GM23338 (cell line): ENCODE data around the gene SELENOM. TPM values are rescaled to one million over a fixed set of nuclear protein-coding genes. Genes with fewer than 3 reads are reported as not detected.

Source experiments
- ATAC-seq: fragments of 200-7000 bp; cut with Tn5 transposase; 3 replicates; pipeline ENCODE4 v1.9.1; 2020
- DNase-seq: peaks from one replicate; pipeline ENCODE4 v3.0.0-alpha.2; 2015; ENCODE audit warnings: low spot score
- H2AFZ ChIP-seq: fragments of 200-600 bp; sonication (generic); 2 replicates; pipeline ENCODE4 v1.8.0; 2016; ENCODE audit warnings: antibody characterized with exemption, mild to moderate bottlenecking, moderate library complexity
- H3F3A ChIP-seq: fragments of 200-600 bp; sonication (generic); replicated peaks from 2 replicates; pipeline ENCODE4 v1.8.0; 2017; ENCODE audit warnings: antibody characterized with exemption, mixed run types, low read depth
- H3K27ac ChIP-seq: fragments of 200-600 bp; sonication (generic); 2 replicates; pipeline ENCODE4 v1.6.1; 2016; ENCODE audit warnings: low read depth
- H3K27me3 ChIP-seq: fragments of 200-600 bp; sonication (generic); 2 replicates; pipeline ENCODE4 v1.8.0; 2016; ENCODE audit warnings: mild to moderate bottlenecking, mixed run types, moderate library complexity; ENCODE audit not compliant: insufficient read depth
- H3K36me3 ChIP-seq: fragments of 200-600 bp; sonication (generic); 2 replicates; pipeline ENCODE4 v1.8.0; 2016; ENCODE audit warnings: mild to moderate bottlenecking; ENCODE audit not compliant: insufficient read depth
- H3K4me1 ChIP-seq: fragments of 200-600 bp; sonication (generic); 2 replicates; pipeline ENCODE4 v1.8.0; 2016; ENCODE audit warnings: mild to moderate bottlenecking, moderate library complexity; ENCODE audit not compliant: insufficient read depth
- H3K4me2 ChIP-seq: fragments of 200-600 bp; sonication (generic); 2 replicates; pipeline ENCODE4 v1.7.1; 2017; ENCODE audit warnings: mixed run types
- H3K4me3 ChIP-seq: fragments of 200-600 bp; sonication (generic); 2 replicates; pipeline ENCODE4 v1.6.1; 2016; ENCODE audit warnings: mixed run types
- H3K79me2 ChIP-seq: fragments of 200-600 bp; sonication (generic); replicated peaks from 2 replicates; pipeline ENCODE4 v1.8.0; 2017; ENCODE audit warnings: mild to moderate bottlenecking; ENCODE audit not compliant: insufficient read depth
- H3K9me2 ChIP-seq: fragments of 200-600 bp; sonication (generic); 2 replicates; pipeline ENCODE4 v1.8.0; 2017; ENCODE audit not compliant: insufficient read depth
- H4K20me1 ChIP-seq: fragments of 200-600 bp; sonication (generic); replicated peaks from 2 replicates; pipeline ENCODE4 v1.8.0; 2017; ENCODE audit warnings: mild to moderate bottlenecking; ENCODE audit not compliant: insufficient read depth
- H3K27ac Mint-ChIP-seq: 2 replicates; pipeline ENCODE4 v1.8.0; 2020; ENCODE audit warnings: inconsistent platforms, mild to moderate bottlenecking, moderate library complexity, mixed read lengths
- H3K27me3 Mint-ChIP-seq: 3 replicates; pipeline ENCODE4 v1.8.0; 2022; ENCODE audit warnings: low read depth, mild to moderate bottlenecking, moderate library complexity, mixed read lengths, inconsistent platforms; ENCODE audit not compliant: insufficient read depth, poor library complexity
- H3K36me3 Mint-ChIP-seq: 3 replicates; pipeline ENCODE4 v1.8.0; 2021; ENCODE audit warnings: low read depth, mild to moderate bottlenecking, inconsistent platforms, moderate library complexity, mixed read lengths
- H3K4me1 Mint-ChIP-seq: 3 replicates; pipeline ENCODE4 v1.8.0; 2020; ENCODE audit warnings: mild to moderate bottlenecking, inconsistent platforms, mixed read lengths
- H3K4me3 Mint-ChIP-seq: 3 replicates; pipeline ENCODE4 v1.8.0; 2021; ENCODE audit warnings: moderate library complexity, mild to moderate bottlenecking, inconsistent platforms, mixed read lengths
- H3K9me3 Mint-ChIP-seq: 3 replicates; pipeline ENCODE4 v1.8.0; 2020; ENCODE audit warnings: moderate library complexity, mild to moderate bottlenecking, inconsistent platforms, mixed read lengths
- CREB1 ChIP-seq: fragments of 250-450 bp; sonication (Bioruptor Pico); IDR thresholded peaks from 2 replicates; pipeline ENCODE4 v1.5.0; 2020; ENCODE audit warnings: low read depth, mild to moderate bottlenecking, moderate library complexity
- CTCF ChIP-seq, 2 experiments: fragments of 200-600 bp in 1 of 2; sonication (generic) in 1 of 2; conservative IDR thresholded peaks; 2 replicates each; pipeline versions ENCODE4 v1.5.1 to v1.6.1; 2016 to 2017; ENCODE audit warnings: antibody characterized with exemption in 2 of 2, low read depth in 2 of 2, mild to moderate bottlenecking in 2 of 2, moderate library complexity in 1 of 2
- ETS1 ChIP-seq: IDR thresholded peaks from 2 replicates; pipeline ENCODE4 v1.6.1; 2016; ENCODE audit warnings: antibody characterized with exemption
- EZH2 ChIP-seq: fragments of 200-600 bp; sonication (generic); IDR thresholded peaks from one replicate; pipeline ENCODE4 v1.8.0; 2017; ENCODE audit warnings: antibody characterized with exemption, mild to moderate bottlenecking, low read depth; ENCODE audit not compliant: unreplicated experiment
- JUNB ChIP-seq: IDR thresholded peaks from one replicate; pipeline ENCODE4 v1.6.1; 2016; ENCODE audit warnings: antibody characterized with exemption; ENCODE audit not compliant: unreplicated experiment
- NANOG ChIP-seq: IDR thresholded peaks from 2 replicates; pipeline ENCODE4 v1.6.1; 2016; ENCODE audit warnings: antibody characterized with exemption, borderline replicate concordance
- POLR2AphosphoS5 ChIP-seq: IDR thresholded peaks from 2 replicates; pipeline ENCODE4 v1.6.1; 2016; ENCODE audit warnings: antibody characterized with exemption, low read depth
- REST ChIP-seq: IDR thresholded peaks from one replicate; pipeline ENCODE4 v1.6.1; 2018; ENCODE audit warnings: antibody characterized with exemption; ENCODE audit not compliant: unreplicated experiment
- STAT1 ChIP-seq: IDR thresholded peaks from one replicate; pipeline ENCODE4 v1.6.1; 2016; ENCODE audit warnings: antibody characterized with exemption; ENCODE audit not compliant: unreplicated experiment
- ZNF114 ChIP-seq: fragments of 250-450 bp; sonication (Bioruptor Pico); IDR thresholded peaks from 2 replicates; pipeline ENCODE4 v1.5.0; 2020; ENCODE audit warnings: mild to moderate bottlenecking, moderate library complexity
- ZNF331 ChIP-seq: fragments of 250-450 bp; sonication (Bioruptor Pico); IDR thresholded peaks from 2 replicates; pipeline ENCODE4 v1.5.0; 2020; ENCODE audit warnings: low read depth, mild to moderate bottlenecking, moderate library complexity
- ZNF462 ChIP-seq: fragments of 250-450 bp; sonication (Bioruptor Pico); IDR thresholded peaks from 2 replicates; pipeline ENCODE4 v1.5.0; 2020; ENCODE audit warnings: mild to moderate bottlenecking, moderate library complexity
- polyA plus RNA-seq: library from polyadenylated mRNA; unstranded; fragments of >200 nt; fragmentation: Nextera tagmentation; extraction: Ambion mirVana; gene quantifications from 2 replicates; pipeline ENCODE4 v1.2.1, GENCODE V29; 2016
- total RNA-seq: library from RNA; depleted of rRNA; stranded (reverse); fragments of >200 nt; shearing (Covaris generic); gene quantifications from 2 replicates; pipeline ENCODE4 v1.2.3, GENCODE V29; 2014

Gene SELENOM
- total and polyA plus RNA-seq, 2 experiments from 2014 or later: 44.9 to 50.8 TPM

- H3K9me3 Mint-ChIP-seq: no peaks in the 10 kb centered on the region
- peaks cover 7% of the 10 kb centered on the region for H3K27me3 Mint-ChIP-seq
- H3K79me2 ChIP-seq: peaks cover 21% of the 10 kb centered on the region
- peaks cover 13% of the 10 kb centered on the region for H3K4me1 Mint-ChIP-seq
- H2AFZ ChIP-seq: no peak overlapping the region
- no peak overlapping the region for H3K4me3 Mint-ChIP-seq
- no peaks in the 10 kb centered on the region for H3K27me3 ChIP-seq
- peaks cover 15% of the 10 kb centered on the region for H3K4me1 ChIP-seq
- no peak overlapping the region for H3K27ac Mint-ChIP-seq
- H3K4me3 ChIP-seq: no peak overlapping the region
- H3K4me2 ChIP-seq: no peak overlapping the region
- H4K20me1 ChIP-seq: peaks cover 6% of the 10 kb centered on the region; the same call in 1 of the 2 replicates
- DNase-seq: no peak
- H3K36me3 ChIP-seq: peaks cover 17% of the 10 kb centered on the region
- H3K36me3 Mint-ChIP-seq: peaks cover 29% of the 10 kb centered on the region
- ATAC-seq: no peak
- no peak overlapping the region for H3K27ac ChIP-seq
- TF ChIP-seq ETS1 (no peak), EZH2 (no peak), REST (no peak), CTCF (conservative IDR thresholded peaks at IDR 0.05; ENCODE audit: low read depth in 2 of 2) (no peak), POLR2AphosphoS5 (no peak), ZNF462 (CRISPR knock-in tag) (no peak), ZNF114 (no peak), CREB1 (no peak), NANOG (no peak), JUNB (no peak), ZNF331 (CRISPR knock-in tag) (no peak), STAT1 (no peak)
- H3F3A ChIP-seq: no peaks in the 10 kb centered on the region
- no peaks in the 10 kb centered on the region for H3K9me2 ChIP-seq
Measured at GRCh38 chr22:31134688-31135087, 27.3 kb upstream of the SELENOM start.
